GM23248 (cell line): ENCODE data around the gene SLC1A3.

Experiments used
- EZH2 ChIP-seq: fragments of 200-600 bp; sonication (generic); IDR thresholded peaks from 2 replicates; pipeline ENCODE4 v1.6.1; 2018; ENCODE audit warnings: antibody characterized with exemption, mild to moderate bottlenecking; ENCODE audit not compliant: insufficient read depth, poor library complexity, severe bottlenecking
- EZH2phosphoT487 ChIP-seq: fragments of 200-600 bp; sonication (generic); IDR thresholded peaks from 2 replicates; pipeline ENCODE4 v1.6.1; 2018; ENCODE audit warnings: antibody characterized with exemption, moderate library complexity, mild to moderate bottlenecking, low read depth; ENCODE audit not compliant: insufficient read depth

DNA sequence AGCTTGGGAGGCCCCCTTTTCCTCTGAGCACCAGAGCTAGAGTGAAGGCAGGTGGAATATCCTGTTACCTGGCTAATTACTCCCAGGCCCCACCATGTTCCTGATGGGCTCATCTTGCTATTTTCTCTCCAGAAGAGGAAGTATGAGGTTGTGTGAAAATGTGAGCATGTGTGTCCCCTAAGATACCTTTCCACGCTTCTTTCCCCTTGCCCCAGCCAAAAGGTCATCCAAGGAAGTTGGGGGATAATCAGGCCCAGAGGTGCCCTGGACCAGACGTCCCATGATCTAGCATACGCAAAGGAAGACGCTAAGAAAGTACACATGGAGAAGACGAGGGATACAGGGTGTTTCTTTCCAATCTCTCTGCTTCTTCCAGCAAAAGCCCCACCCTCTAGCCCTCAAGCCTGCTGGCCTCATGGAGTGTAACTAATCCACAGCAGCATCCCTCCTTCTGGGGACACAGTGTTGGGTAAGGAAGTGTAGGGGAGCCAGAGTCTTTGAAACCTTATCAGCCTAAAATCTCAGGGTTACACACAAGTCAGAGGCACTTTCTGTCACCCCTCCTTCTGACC is 115.3 kb downstream of the SLC1A3 start:
- TF ChIP-seq EZH2phosphoT487, result no peak
- TF ChIP-seq EZH2, result no peak
